A549 (cell line): ENCODE results near the gene GFPT1. TPM values are rescaled to one million over a fixed set of nuclear protein-coding genes. Genes with fewer than 3 reads are reported as not detected.
A peak's percentile ranks its signal among the peaks of the same experiment; 100 is the strongest.

ENCODE experiments used
- ATAC-seq, 2 experiments: fragments of 200-7000 bp in 1 of 2; fragments of >200 bp in 1 of 2; cut with Nextera tagmentation in 1 of 2; cut with Tn5 transposase in 1 of 2; 3 replicates each; pipeline versions ENCODE4 v1.8.0 to v1.9.1; 2018 to 2020; ENCODE audit warnings: mild to moderate bottlenecking in 1 of 2, moderate library complexity in 1 of 2
- CTCF ChIA-PET: fragments of 300-600 bp; sonication (Branson Sonifier 250); formaldehyde crosslinking; extraction: SDS; loops from one replicate; lab custom pipeline; 2021; ENCODE audit warnings: antibody characterized with exemption, inconsistent platforms; lab: Yijun Ruan, JAX
- POLR2A ChIA-PET: fragments of 350-600 bp; formaldehyde crosslinking; extraction: SDS; loops from one replicate; lab custom pipeline; 2021; ENCODE audit warnings: antibody characterized with exemption, inconsistent platforms; lab: Yijun Ruan, JAX
- DNase-seq, 2 experiments: peaks; one replicate each; pipeline versions ENCODE4 v3.0.0 to v3.0.0-alpha.2; 2011 to 2016; ENCODE audit warnings: low read depth in 1 of 2, low spot score in 1 of 2
- FAIRE-seq: peaks from 2 replicates; lab custom pipeline; 2011; peaks lifted over from hg19 to GRCh38; lab: Jason Lieb, UNC
- H3K27ac ChIP-seq, 2 experiments: fragments of >200 bp; sonication (Bioruptor Twin); formaldehyde crosslinking; 3 replicates each; pipeline ENCODE4 v1.5.1; 2016 to 2017
- H3K4me1 ChIP-seq: fragments of >200 bp; sonication (Bioruptor Twin); formaldehyde crosslinking; 3 replicates; pipeline ENCODE4 v1.6.1; 2016
- H3K4me2 ChIP-seq: fragments of >200 bp; sonication (Bioruptor Twin); formaldehyde crosslinking; 3 replicates; pipeline ENCODE4 v1.6.1; 2016
- H3K4me3 ChIP-seq: fragments of >200 bp; sonication (Bioruptor Twin); formaldehyde crosslinking; 3 replicates; pipeline ENCODE4 v1.5.1; 2016
- H3K9me3 ChIP-seq: fragments of >200 bp; sonication (Bioruptor Twin); formaldehyde crosslinking; 3 replicates; pipeline ENCODE4 v1.6.1; 2016
- BHLHE40 ChIP-seq: IDR thresholded peaks from 2 replicates; pipeline ENCODE4 v1.6.1; 2012; ENCODE audit warnings: low read depth, low read length, inconsistent platforms
- CBX2 ChIP-seq: fragments of 200-600 bp; sonication (generic); IDR thresholded peaks from 2 replicates; pipeline ENCODE4 v1.6.1; 2016; ENCODE audit warnings: low read depth, mild to moderate bottlenecking, borderline replicate concordance
- CBX8 ChIP-seq: fragments of 200-600 bp; sonication (generic); IDR thresholded peaks from 2 replicates; pipeline ENCODE4 v1.6.1; 2016
- CEBPB ChIP-seq, 2 experiments: fragments of >200 bp in 1 of 2; sonication (Bioruptor Twin) in 1 of 2; formaldehyde crosslinking in 1 of 2; IDR thresholded peaks; 2 replicates each; pipeline ENCODE4 v1.6.1; 2012 to 2016
- HOXA7 ChIP-seq: fragments of 250-450 bp; sonication (Bioruptor Pico); IDR thresholded peaks from 2 replicates; pipeline ENCODE4 v1.5.0; 2020; ENCODE audit warnings: mild to moderate bottlenecking, moderate library complexity
- JUN ChIP-seq, 2 experiments: fragments of >200 bp; sonication (Bioruptor Twin); formaldehyde crosslinking; IDR thresholded peaks; 2 replicates in 1 of 2; 3 replicates in 1 of 2; pipeline ENCODE4 v1.6.1; 2016 to 2017
- JUNB ChIP-seq: fragments of >200 bp; sonication (Bioruptor Twin); formaldehyde crosslinking; IDR thresholded peaks from 2 replicates; pipeline ENCODE4 v1.6.1; 2016
- KDM1A ChIP-seq: fragments of 200-600 bp; sonication (generic); IDR thresholded peaks from 2 replicates; pipeline ENCODE4 v1.6.1; 2016; ENCODE audit warnings: low read depth, mild to moderate bottlenecking
- MAFK ChIP-seq: fragments of 450-650 bp; IDR thresholded peaks from 2 replicates; pipeline ENCODE4 v1.6.1; 2014; ENCODE audit not compliant: partially characterized antibody
- MYC ChIP-seq: IDR thresholded peaks from 2 replicates; pipeline ENCODE4 v1.6.1; 2012; ENCODE audit warnings: mild to moderate bottlenecking, inconsistent platforms, low read length, improper control_type of control experiment, borderline replicate concordance
- POLR2A ChIP-seq: IDR thresholded peaks from 2 replicates; pipeline ENCODE4 v1.6.1; 2012; ENCODE audit warnings: mild to moderate bottlenecking, low read length
- RAD21 ChIP-seq, 2 experiments: fragments of >200 bp in 1 of 2; sonication (Bioruptor Twin) in 1 of 2; formaldehyde crosslinking in 1 of 2; IDR thresholded peaks in 1 of 2; conservative IDR thresholded peaks in 1 of 2; 2 replicates in 1 of 2; 3 replicates in 1 of 2; pipeline ENCODE4 v1.6.1; 2012 to 2018; ENCODE audit warnings: inconsistent platforms in 1 of 2
- RFX5 ChIP-seq: fragments of 450-650 bp; IDR thresholded peaks from 2 replicates; pipeline ENCODE4 v1.7.1; 2014; ENCODE audit warnings: antibody characterized with exemption, mild to moderate bottlenecking, moderate library complexity
- RNF2 ChIP-seq: fragments of 200-600 bp; sonication (generic); IDR thresholded peaks from 2 replicates; pipeline ENCODE4 v1.6.1; 2016; ENCODE audit warnings: low read depth, mild to moderate bottlenecking, antibody characterized with exemption, moderate library complexity, borderline replicate concordance
- TP53 ChIP-seq: fragments of 250-450 bp; sonication (Bioruptor Pico); IDR thresholded peaks from 2 replicates; pipeline ENCODE4 v1.5.0; 2021; ENCODE audit warnings: mild to moderate bottlenecking, moderate library complexity
- USF2 ChIP-seq: fragments of 450-650 bp; IDR thresholded peaks from 2 replicates; pipeline ENCODE4 v1.6.1; 2014; ENCODE audit warnings: antibody characterized with exemption
- ZC3H11A ChIP-seq: fragments of 450-650 bp; IDR thresholded peaks from 2 replicates; pipeline ENCODE4 v1.6.1; 2014; ENCODE audit warnings: antibody characterized with exemption, mild to moderate bottlenecking
- ZFP36 ChIP-seq: fragments of 450-650 bp; IDR thresholded peaks from 2 replicates; pipeline ENCODE4 v1.6.1; 2014; ENCODE audit warnings: borderline replicate concordance; ENCODE audit not compliant: partially characterized antibody
- WGBS: methylation state at CpG from one replicate; pipeline ENCODE4 v1.1.6; 2017; ENCODE audit errors: missing lambda C conversion rate; 5-methylcytosine and 5-hydroxymethylcytosine counted together
- polyA plus RNA-seq, 4 experiments: library from polyadenylated mRNA; depleted of rRNA in 3 of 4; stranded (reverse); fragments of >200 nt; fragmentation: RNase III in 1 of 4; extraction: RNeasy Plus Mini Kit Qiagen cat#74134 plus additional on column Dnase treatment in 1 of 4; gene quantifications; 2 replicates in 3 of 4; 3 replicates in 1 of 4; pipeline ENCODE4 v1.2.3, GENCODE V29; 2011 to 2017
- TF ChIP-seq, protein P1 (sequence below): IDR thresholded peaks from 2 replicates; pipeline ENCODE4 v1.6.1; 2012
- TF ChIP-seq, protein P2 (sequence below): IDR thresholded peaks from 2 replicates; pipeline ENCODE4 v1.6.1; 2012; ENCODE audit warnings: low read depth, borderline replicate concordance
- TF ChIP-seq, protein P3 (sequence below): fragments of 250-450 bp; sonication (Bioruptor Pico); IDR thresholded peaks from 2 replicates; pipeline ENCODE4 v1.5.0; 2021; ENCODE audit warnings: mild to moderate bottlenecking, moderate library complexity, borderline replicate concordance

GFPT1 gene
- polyA plus RNA-seq, 2 of the 4 experiments (the other 2 are of a cell fraction), result 24.0 to 59.9 TPM

DNA sequence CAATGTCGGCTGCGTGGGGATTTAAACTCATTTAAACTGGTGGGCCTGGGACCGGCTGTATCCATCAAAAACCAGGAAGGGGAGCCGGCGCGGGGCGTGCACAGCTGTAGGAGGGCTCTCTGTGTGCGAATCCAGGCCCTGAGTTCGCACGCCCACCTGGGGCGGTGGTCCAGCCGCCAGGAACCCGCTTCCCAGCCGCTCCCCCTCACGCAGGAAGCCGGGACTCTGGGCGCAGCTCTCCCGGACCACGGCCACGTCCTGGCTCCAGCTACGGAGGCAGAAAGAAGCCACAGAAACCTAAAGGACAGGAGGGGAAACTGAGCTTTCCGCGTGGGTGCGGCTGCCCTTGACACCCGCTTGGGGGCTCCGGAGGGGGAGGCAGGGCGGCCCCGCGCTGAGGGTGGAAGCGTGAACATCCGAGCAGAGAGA lies 80.6 kb downstream of the GFPT1 start:
- Histone ChIP-seq H3K4me2 (peak overlapping the region; percentile 93), H3K27ac (peak overlapping the region; percentile 94 to 99), H3K4me1 (peaks cover 37% of the 10 kb centered on the region), H3K9me3 (peaks cover 8% of the 10 kb centered on the region; the same call in 1 of the 3 replicates), H3K4me3 (peak overlapping the region; percentile 86)
- DNase-seq (peak in 1 of 2 experiments; percentile 20), ATAC-seq (peak; percentile 1 to 24; a peak in 3 of 6 replicates), FAIRE-seq (no peak)
- TF ChIP-seq, protein P1, sequence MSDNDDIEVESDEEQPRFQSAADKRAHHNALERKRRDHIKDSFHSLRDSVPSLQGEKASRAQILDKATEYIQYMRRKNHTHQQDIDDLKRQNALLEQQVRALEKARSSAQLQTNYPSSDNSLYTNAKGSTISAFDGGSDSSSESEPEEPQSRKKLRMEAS, result peak; percentile 52
- TF ChIP-seq, protein P2, sequence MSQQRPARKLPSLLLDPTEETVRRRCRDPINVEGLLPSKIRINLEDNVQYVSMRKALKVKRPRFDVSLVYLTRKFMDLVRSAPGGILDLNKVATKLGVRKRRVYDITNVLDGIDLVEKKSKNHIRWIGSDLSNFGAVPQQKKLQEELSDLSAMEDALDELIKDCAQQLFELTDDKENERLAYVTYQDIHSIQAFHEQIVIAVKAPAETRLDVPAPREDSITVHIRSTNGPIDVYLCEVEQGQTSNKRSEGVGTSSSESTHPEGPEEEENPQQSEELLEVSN, result peak; percentile 71
- TF ChIP-seq CBX2 (no peak), USF2 (no peak)
- ChIA-PET CTCF (interaction anchor here (0.7 to 4.7 kb wide), 76 partner anchors 8 to 381 kb away, joined by 3 to 46 read pairs (median 6); partner anchors contain the start of genes ANTXR1 and NFU1), POLR2A (interaction anchor here (1.0 to 1.9 kb wide), 6 partner anchors 8 to 291 kb away, joined by 3 to 12 read pairs (median 4); no protein-coding TSS in a partner anchor)
- 4% methylated on average over 31 of the region's 31 CpGs for WGBS

DNA sequence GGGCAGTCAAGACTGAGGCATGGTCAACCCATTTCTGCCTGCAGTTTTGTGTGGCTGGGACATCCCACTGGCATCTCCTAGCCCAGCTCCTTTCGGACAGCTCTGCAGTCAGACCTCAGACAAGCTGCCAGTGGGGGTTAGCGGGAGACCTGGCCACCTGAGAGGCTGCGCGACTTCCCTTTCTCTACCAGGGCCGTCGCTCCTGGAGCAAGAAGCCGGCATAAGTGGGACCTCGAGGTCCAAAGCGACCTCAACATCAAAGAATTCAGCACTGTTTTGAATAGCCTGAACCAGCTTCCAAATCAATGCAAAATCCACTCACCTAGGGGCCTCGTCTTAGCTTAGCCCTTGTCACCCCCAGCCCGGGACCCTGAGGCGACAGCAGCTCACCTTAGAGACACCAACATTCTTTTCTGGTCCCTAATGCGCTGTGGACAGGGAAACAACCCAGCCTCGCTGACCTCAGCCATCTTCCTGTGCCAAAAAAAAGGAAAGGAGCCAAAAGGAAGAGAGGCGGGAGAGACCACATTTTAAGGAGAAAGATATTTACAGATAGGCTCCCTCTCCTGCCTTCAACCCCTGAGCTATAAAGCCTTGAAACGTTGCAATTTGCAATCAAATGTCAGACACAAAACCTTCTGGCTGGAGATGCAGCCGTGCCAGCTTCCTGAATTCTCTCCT lies 81.2 kb downstream of the GFPT1 start:
- CTCF ChIA-PET, result interaction anchor here (1.0 to 4.7 kb wide), 62 partner anchors 7 to 843 kb away, joined by 3 to 46 read pairs (median 7); partner anchors contain the start of genes ANTXR1 and NFU1
- Histone ChIP-seq H3K4me1 (peaks cover 37% of the 10 kb centered on the region), H3K9me3 (peaks cover 8% of the 10 kb centered on the region; the same call in 1 of the 3 replicates), H3K4me3 (peak overlapping the region; percentile 86), H3K27ac (peak overlapping the region; percentile 94 to 99), H3K4me2 (peak overlapping the region; percentile 93)
- POLR2A ChIA-PET, result interaction anchor here (1.1 to 1.9 kb wide), 5 partner anchors 52 to 291 kb away, joined by 3 to 12 read pairs (median 4); no protein-coding TSS in a partner anchor
- ATAC-seq (no peak), FAIRE-seq (no peak), DNase-seq (no peak)
- no peak for TF ChIP-seq BHLHE40
- TF ChIP-seq JUNB, result no peak
- TF ChIP-seq USF2, result no peak
- TF ChIP-seq HOXA7, result no peak
- no peak for TF ChIP-seq ZFP36
- TF ChIP-seq RNF2, result no peak
- no peak for TF ChIP-seq RFX5
- TF ChIP-seq CEBPB (IDR thresholded peaks at IDR 0.05), result no peak
- TF ChIP-seq KDM1A, result no peak
- no peak for TF ChIP-seq RAD21 (conservative IDR thresholded peaks at IDR 0.05 in 1 of 2, IDR thresholded peaks at IDR 0.05 in 1 of 2)
- no peak for TF ChIP-seq ZC3H11A
- WGBS, result 73% methylated on average over 17 of the region's 17 CpGs

DNA sequence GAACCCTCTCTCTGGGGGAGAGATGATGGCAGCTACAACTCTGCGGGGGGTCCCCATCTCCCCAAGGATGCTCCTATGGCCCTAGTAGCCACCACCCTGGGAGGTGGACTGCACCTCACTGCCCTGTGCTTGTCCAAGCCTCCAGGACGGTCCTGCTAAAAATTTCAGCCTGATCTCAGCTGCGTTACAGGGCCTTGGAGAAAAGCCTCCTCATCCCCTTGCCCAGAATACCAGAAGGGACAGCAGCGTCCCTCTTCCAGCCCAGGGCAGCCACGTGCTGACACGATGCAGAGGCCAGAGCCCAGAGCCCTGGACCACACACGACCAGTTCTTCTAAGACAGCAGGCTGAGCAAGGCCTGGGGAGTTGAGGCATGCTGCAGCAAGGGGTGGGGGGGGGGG lies 81.9 kb downstream of the GFPT1 start:
- CTCF ChIA-PET, result interaction anchor here (1.8 to 4.7 kb wide), 11 partner anchors 13 to 842 kb away, joined by 5 to 44 read pairs (median 15); partner anchors contain the start of gene ANTXR1
- WGBS, result 90% methylated on average over 7 of the region's 7 CpGs
- Histone ChIP-seq H3K4me1 (peaks cover 41% of the 10 kb centered on the region), H3K4me3 (no peak overlapping the region), H3K27ac (peak overlapping the region; percentile 94 to 99; a peak in 5 of 6 replicates), H3K9me3 (peaks cover 8% of the 10 kb centered on the region; the same call in 1 of the 3 replicates), H3K4me2 (no peak overlapping the region; the same call in 2 of the 3 replicates)
- no peak for ATAC-seq
- no peak for DNase-seq
- no peak for TF ChIP-seq CBX8
- no peak for TF ChIP-seq POLR2A
- no peak for TF ChIP-seq MYC
- TF ChIP-seq JUN (IDR thresholded peaks at IDR 0.05), result no peak
- TF ChIP-seq TP53 (CRISPR knock-in tag), result no peak
- TF ChIP-seq MAFK, result no peak
- TF ChIP-seq, protein P3, sequence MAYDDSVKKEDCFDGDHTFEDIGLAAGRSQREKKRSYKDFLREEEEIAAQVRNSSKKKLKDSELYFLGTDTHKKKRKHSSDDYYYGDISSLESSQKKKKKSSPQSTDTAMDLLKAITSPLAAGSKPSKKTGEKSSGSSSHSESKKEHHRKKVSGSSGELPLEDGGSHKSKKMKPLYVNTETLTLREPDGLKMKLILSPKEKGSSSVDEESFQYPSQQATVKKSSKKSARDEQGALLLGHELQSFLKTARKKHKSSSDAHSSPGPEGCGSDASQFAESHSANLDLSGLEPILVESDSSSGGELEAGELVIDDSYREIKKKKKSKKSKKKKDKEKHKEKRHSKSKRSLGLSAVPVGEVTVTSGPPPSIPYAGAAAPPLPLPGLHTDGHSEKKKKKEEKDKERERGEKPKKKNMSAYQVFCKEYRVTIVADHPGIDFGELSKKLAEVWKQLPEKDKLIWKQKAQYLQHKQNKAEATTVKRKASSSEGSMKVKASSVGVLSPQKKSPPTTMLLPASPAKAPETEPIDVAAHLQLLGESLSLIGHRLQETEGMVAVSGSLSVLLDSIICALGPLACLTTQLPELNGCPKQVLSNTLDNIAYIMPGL (CRISPR knock-in tag), result no peak
- POLR2A ChIA-PET, result interaction anchor here (1.4 to 1.9 kb wide), 3 partner anchors 51 to 290 kb away, joined by 4 to 12 read pairs (median 4); no protein-coding TSS in a partner anchor
- FAIRE-seq, result no peak
